ENCODE data around the gene CLDN22.

The CLDN22 gene

GRCh38 chr4:183300070-183300469 is 20.0 kb downstream of the CLDN22 start:
- Histone ChIP-seq H2BK120ac (ENCODE audit: low read depth, low read length) (no peak overlapping the region), H3K4ac (ENCODE audit: low read length) (no peak overlapping the region), H3K4me1 (ENCODE audit: control insufficient read depth in 2 of 2, insufficient read depth in 1 of 2, low read depth in 1 of 2, low read length in 2 of 2) (peaks cover 6% of the 10 kb centered on the region in 2 donors), H3K4me3 (ENCODE audit: low read length in 2 of 2) (no peak overlapping the region), H2AFZ (ENCODE audit: low read length) (no peak overlapping the region), H3K9me3 (replicated peaks in 1 of 2; ENCODE audit: control insufficient read depth in 2 of 2, insufficient read depth in 1 of 2, low read depth in 1 of 2, low read length in 2 of 2) (peaks cover 0 to 12% of the 10 kb centered on the region in 2 donors), H3K9ac (ENCODE audit: low read depth, low read length, poor library complexity) (no peak overlapping the region), H3K18ac (ENCODE audit: low read length) (no peak overlapping the region), H3K36me3 (replicated peaks in 1 of 2; ENCODE audit: control insufficient read depth in 2 of 2, insufficient read depth in 2 of 2, low read length in 2 of 2) (peaks cover 6 to 47% of the 10 kb centered on the region in 2 donors), H2BK12ac (ENCODE audit: low read length) (no peak overlapping the region), H3K23ac (ENCODE audit: low read depth, low read length, poor library complexity) (no peak overlapping the region), H3K14ac (ENCODE audit: low read length) (no peak overlapping the region), H4K8ac (ENCODE audit: low read depth, low read length) (no peak overlapping the region), H3K79me1 (ENCODE audit: low read depth, low read length) (no peaks in the 10 kb centered on the region), H3K27ac (replicated peaks; ENCODE audit: low read length) (no peak overlapping the region), H4K91ac (ENCODE audit: low read depth, low read length, poor library complexity) (no peak overlapping the region), H3K4me2 (ENCODE audit: insufficient read depth, low read length, poor library complexity, severe bottlenecking) (no peak overlapping the region), H2AK5ac (ENCODE audit: low read depth, low read length) (no peak overlapping the region), H2BK15ac (ENCODE audit: low read length) (no peak overlapping the region), H3K27me3 (ENCODE audit: control insufficient read depth in 3 of 3, insufficient read depth in 3 of 3, low read depth in 1 of 3, low read length in 3 of 3) (no peaks in the 10 kb centered on the region), H2BK5ac (ENCODE audit: low read length) (no peak overlapping the region)
- no peak for DNase-seq (ENCODE audit: low spot score)
- WGBS, 2 donors (ENCODE audit: extremely low coverage in 2 of 2, insufficient read length in 2 of 2, insufficient replicate concordance in 1 of 2) = no CpG with 5 or more reads among the region's 6 CpGs

- Histone ChIP-seq H4K91ac (ENCODE audit: low read depth, low read length, poor library complexity) (no peak overlapping the region), H3K18ac (ENCODE audit: low read length) (no peak overlapping the region), H2AK5ac (ENCODE audit: low read depth, low read length) (no peak overlapping the region), H3K4me1 (ENCODE audit: control insufficient read depth in 2 of 2, insufficient read depth in 1 of 2, low read depth in 1 of 2, low read length in 2 of 2) (peaks cover 6% of the 10 kb centered on the region in 2 donors), H3K36me3 (replicated peaks in 1 of 2; ENCODE audit: control insufficient read depth in 2 of 2, insufficient read depth in 2 of 2, low read length in 2 of 2) (peaks cover 5 to 47% of the 10 kb centered on the region in 2 donors), H3K79me1 (ENCODE audit: low read depth, low read length) (no peaks in the 10 kb centered on the region), H2BK12ac (ENCODE audit: low read length) (no peak overlapping the region), H2BK15ac (ENCODE audit: low read length) (no peak overlapping the region), H2AFZ (ENCODE audit: low read length) (no peak overlapping the region), H3K27ac (replicated peaks; ENCODE audit: low read length) (no peak overlapping the region), H3K4me2 (ENCODE audit: insufficient read depth, low read length, poor library complexity, severe bottlenecking) (no peak overlapping the region), H3K23ac (ENCODE audit: low read depth, low read length, poor library complexity) (no peak overlapping the region), H3K14ac (ENCODE audit: low read length) (no peak overlapping the region), H2BK120ac (ENCODE audit: low read depth, low read length) (no peak overlapping the region), H3K9ac (ENCODE audit: low read depth, low read length, poor library complexity) (no peak overlapping the region), H2BK5ac (ENCODE audit: low read length) (no peak overlapping the region), H3K4me3 (ENCODE audit: low read length in 2 of 2) (no peak overlapping the region), H3K27me3 (ENCODE audit: control insufficient read depth in 3 of 3, insufficient read depth in 3 of 3, low read depth in 1 of 3, low read length in 3 of 3) (no peaks in the 10 kb centered on the region), H4K8ac (ENCODE audit: low read depth, low read length) (no peak overlapping the region), H3K4ac (ENCODE audit: low read length) (no peak overlapping the region), H3K9me3 (replicated peaks in 1 of 2; ENCODE audit: control insufficient read depth in 2 of 2, insufficient read depth in 1 of 2, low read depth in 1 of 2, low read length in 2 of 2) (peaks cover 0 to 7% of the 10 kb centered on the region in 2 donors)
- WGBS, 2 donors (ENCODE audit: extremely low coverage in 2 of 2, insufficient read length in 2 of 2, insufficient replicate concordance in 1 of 2) = no CpG with 5 or more reads among the region's 2 CpGs
- DNase-seq (ENCODE audit: low spot score) = no peak
Measured at GRCh38 chr4:183299464-183299863, 20.6 kb downstream of the CLDN22 start.

- H3K79me1 ChIP-seq (ENCODE audit: low read depth, low read length) = no peaks in the 10 kb centered on the region
- H3K18ac ChIP-seq (ENCODE audit: low read length) = no peak overlapping the region
- DNase-seq (ENCODE audit: low spot score) = no peak
- H3K27ac ChIP-seq (replicated peaks; ENCODE audit: low read length) = no peak overlapping the region
- no peak overlapping the region for H2AK5ac ChIP-seq (ENCODE audit: low read depth, low read length)
- H2BK5ac ChIP-seq (ENCODE audit: low read length) = no peak overlapping the region
- no peak overlapping the region for H4K8ac ChIP-seq (ENCODE audit: low read depth, low read length)
- H3K4me2 ChIP-seq (ENCODE audit: insufficient read depth, low read length, poor library complexity, severe bottlenecking) = no peak overlapping the region
- no peaks in the 10 kb centered on the region for H3K27me3 ChIP-seq (ENCODE audit: control insufficient read depth in 3 of 3, insufficient read depth in 3 of 3, low read depth in 1 of 3, low read length in 3 of 3)
- no peak overlapping the region for H3K14ac ChIP-seq (ENCODE audit: low read length)
- H2AFZ ChIP-seq (ENCODE audit: low read length) = no peak overlapping the region
- no peak overlapping the region for H4K91ac ChIP-seq (ENCODE audit: low read depth, low read length, poor library complexity)
- H3K4me1 ChIP-seq (ENCODE audit: control insufficient read depth in 2 of 2, insufficient read depth in 1 of 2, low read depth in 1 of 2, low read length in 2 of 2) = peaks cover 6% of the 10 kb centered on the region in 2 donors
- peaks cover 4 to 51% of the 10 kb centered on the region in 2 donors for H3K36me3 ChIP-seq (replicated peaks in 1 of 2; ENCODE audit: control insufficient read depth in 2 of 2, insufficient read depth in 2 of 2, low read length in 2 of 2)
- no CpG with 5 or more reads among the region's 3 CpGs for WGBS, 2 donors (ENCODE audit: extremely low coverage in 2 of 2, insufficient read length in 2 of 2, insufficient replicate concordance in 1 of 2)
- no peak overlapping the region for H2BK12ac ChIP-seq (ENCODE audit: low read length)
- H3K4me3 ChIP-seq (ENCODE audit: low read length in 2 of 2) = no peak overlapping the region
- H3K9ac ChIP-seq (ENCODE audit: low read depth, low read length, poor library complexity) = no peak overlapping the region
- no peaks in the 10 kb centered on the region for H3K9me3 ChIP-seq (replicated peaks in 1 of 2; ENCODE audit: control insufficient read depth in 2 of 2, insufficient read depth in 1 of 2, low read depth in 1 of 2, low read length in 2 of 2)
- H2BK120ac ChIP-seq (ENCODE audit: low read depth, low read length) = no peak overlapping the region
- H3K23ac ChIP-seq (ENCODE audit: low read depth, low read length, poor library complexity) = no peak overlapping the region
- H2BK15ac ChIP-seq (ENCODE audit: low read length) = no peak overlapping the region
- no peak overlapping the region for H3K4ac ChIP-seq (ENCODE audit: low read length)
Measured at GRCh38 chr4:183297675-183298074, 22.4 kb downstream of the CLDN22 start.

- peaks cover 6% of the 10 kb centered on the region in 2 donors for H3K4me1 ChIP-seq (ENCODE audit: control insufficient read depth in 2 of 2, insufficient read depth in 1 of 2, low read depth in 1 of 2, low read length in 2 of 2)
- no peak overlapping the region for H3K4ac ChIP-seq (ENCODE audit: low read length)
- H4K91ac ChIP-seq (ENCODE audit: low read depth, low read length, poor library complexity) = no peak overlapping the region
- no peak overlapping the region for H2BK5ac ChIP-seq (ENCODE audit: low read length)
- no peak overlapping the region for H2BK12ac ChIP-seq (ENCODE audit: low read length)
- H2AK5ac ChIP-seq (ENCODE audit: low read depth, low read length) = no peak overlapping the region
- DNase-seq (ENCODE audit: low spot score) = no peak
- no CpG with 5 or more reads among the region's 10 CpGs for WGBS, 2 donors (ENCODE audit: extremely low coverage in 2 of 2, insufficient read length in 2 of 2, insufficient replicate concordance in 1 of 2)
- H2AFZ ChIP-seq (ENCODE audit: low read length) = no peak overlapping the region
- H3K18ac ChIP-seq (ENCODE audit: low read length) = no peak overlapping the region
- no peak overlapping the region for H3K9ac ChIP-seq (ENCODE audit: low read depth, low read length, poor library complexity)
- H3K9me3 ChIP-seq (replicated peaks in 1 of 2; ENCODE audit: control insufficient read depth in 2 of 2, insufficient read depth in 1 of 2, low read depth in 1 of 2, low read length in 2 of 2) = no peaks in the 10 kb centered on the region
- H3K23ac ChIP-seq (ENCODE audit: low read depth, low read length, poor library complexity) = no peak overlapping the region
- H3K36me3 ChIP-seq (replicated peaks in 1 of 2; ENCODE audit: control insufficient read depth in 2 of 2, insufficient read depth in 2 of 2, low read length in 2 of 2) = peaks cover 6 to 54% of the 10 kb centered on the region in 2 donors
- H2BK120ac ChIP-seq (ENCODE audit: low read depth, low read length) = no peak overlapping the region
- no peaks in the 10 kb centered on the region for H3K79me1 ChIP-seq (ENCODE audit: low read depth, low read length)
- no peak overlapping the region for H3K27ac ChIP-seq (replicated peaks; ENCODE audit: low read length)
- no peak overlapping the region for H3K14ac ChIP-seq (ENCODE audit: low read length)
- no peaks in the 10 kb centered on the region for H3K27me3 ChIP-seq (ENCODE audit: control insufficient read depth in 3 of 3, insufficient read depth in 3 of 3, low read depth in 1 of 3, low read length in 3 of 3)
- no peak overlapping the region for H4K8ac ChIP-seq (ENCODE audit: low read depth, low read length)
- no peak overlapping the region for H2BK15ac ChIP-seq (ENCODE audit: low read length)
- no peak overlapping the region for H3K4me3 ChIP-seq (ENCODE audit: low read length in 2 of 2)
- H3K4me2 ChIP-seq (ENCODE audit: insufficient read depth, low read length, poor library complexity, severe bottlenecking) = no peak overlapping the region
Measured at GRCh38 chr4:183295711-183296110, 24.4 kb downstream of the CLDN22 start.

All from neuronal stem cell (in vitro differentiated cells).